HL-60 (cell line): ENCODE measurements around the gene ANKS1B.

ENCODE experiments used
- GABPA ChIP-seq: IDR thresholded peaks from 2 replicates; pipeline ENCODE4 v1.6.1; 2012; ENCODE audit warnings: low read depth
- SPI1 ChIP-seq: IDR thresholded peaks from 2 replicates; pipeline ENCODE4 v1.6.1; 2012; ENCODE audit warnings: low read depth, mild to moderate bottlenecking, borderline replicate concordance
- TF ChIP-seq, protein P1 (sequence below): IDR thresholded peaks from one replicate; pipeline ENCODE4 v1.5.1; 2011; ENCODE audit warnings: low read length, control low read depth, inconsistent platforms; ENCODE audit not compliant: insufficient read depth

DNA sequence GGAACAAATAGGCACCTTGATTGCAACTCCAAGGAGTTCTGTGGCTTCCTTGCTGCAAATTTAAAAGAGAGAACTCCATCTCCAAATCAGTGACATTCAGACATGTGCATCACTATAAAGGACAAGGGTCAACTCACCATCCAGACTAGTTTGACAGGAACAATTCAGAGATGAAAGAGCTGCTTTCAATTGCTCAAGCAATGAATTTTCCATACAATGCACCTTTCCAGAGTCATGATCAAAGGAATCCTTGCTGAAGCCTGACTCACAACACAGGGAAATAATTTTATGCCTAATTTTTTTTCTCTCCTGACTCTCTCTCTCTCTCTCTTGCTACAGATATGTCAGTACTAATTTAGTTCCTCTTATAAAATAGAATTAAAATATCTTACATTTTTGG is 717.7 kb downstream of the ANKS1B start:
- TF ChIP-seq SPI1, result no peak
- TF ChIP-seq, protein P1, sequence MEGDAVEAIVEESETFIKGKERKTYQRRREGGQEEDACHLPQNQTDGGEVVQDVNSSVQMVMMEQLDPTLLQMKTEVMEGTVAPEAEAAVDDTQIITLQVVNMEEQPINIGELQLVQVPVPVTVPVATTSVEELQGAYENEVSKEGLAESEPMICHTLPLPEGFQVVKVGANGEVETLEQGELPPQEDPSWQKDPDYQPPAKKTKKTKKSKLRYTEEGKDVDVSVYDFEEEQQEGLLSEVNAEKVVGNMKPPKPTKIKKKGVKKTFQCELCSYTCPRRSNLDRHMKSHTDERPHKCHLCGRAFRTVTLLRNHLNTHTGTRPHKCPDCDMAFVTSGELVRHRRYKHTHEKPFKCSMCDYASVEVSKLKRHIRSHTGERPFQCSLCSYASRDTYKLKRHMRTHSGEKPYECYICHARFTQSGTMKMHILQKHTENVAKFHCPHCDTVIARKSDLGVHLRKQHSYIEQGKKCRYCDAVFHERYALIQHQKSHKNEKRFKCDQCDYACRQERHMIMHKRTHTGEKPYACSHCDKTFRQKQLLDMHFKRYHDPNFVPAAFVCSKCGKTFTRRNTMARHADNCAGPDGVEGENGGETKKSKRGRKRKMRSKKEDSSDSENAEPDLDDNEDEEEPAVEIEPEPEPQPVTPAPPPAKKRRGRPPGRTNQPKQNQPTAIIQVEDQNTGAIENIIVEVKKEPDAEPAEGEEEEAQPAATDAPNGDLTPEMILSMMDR, result no peak
- TF ChIP-seq GABPA, result no peak
